DMS 273 treated with DMSO at 0.1 percent for 48 hours (cell line): ENCODE measurements around the gene CABP4.
"Not testable (repeated sequence)": the region's sequence is repeated elsewhere in the genome, so short reads cannot be mapped to it uniquely, and the experiment has no call there.

Experiments
- DNase-seq: peaks from one replicate; lab custom pipeline; 2025; lab: John Stamatoyannopoulos, UW

Gene CABP4

GRCh38 chr11:67453816-67454732 is 1.1 kb upstream of the CABP4 start:
- no peak for DNase-seq

- DNase-seq = no peak
Measured at GRCh38 chr11:67456068-67456705, 1.0 kb downstream of the CABP4 start.

GRCh38 chr11:67457453-67457852 is 2.3 kb downstream of the CABP4 start:
- no peak for DNase-seq

- no peak for DNase-seq
Measured at GRCh38 chr11:67458266-67458665, 3.1 kb downstream of the CABP4 start.

GRCh38 chr11:67463186-67463585 is 8.0 kb downstream of the CABP4 start:
- DNase-seq = no peak

GRCh38 chr11:67463680-67464410 is 8.7 kb downstream of the CABP4 start:
- DNase-seq = no peak

- DNase-seq = no peak
Measured at GRCh38 chr11:67464411-67465188, 9.4 kb downstream of the CABP4 start.

GRCh38 chr11:67465189-67465510 is 10.0 kb downstream of the CABP4 start:
- DNase-seq = no peak

- DNase-seq = not testable (repeated sequence)
Measured at GRCh38 chr11:67465530-67465929, 10.4 kb downstream of the CABP4 start.

- DNase-seq = no peak
Measured at GRCh38 chr11:67466367-67466766, 11.2 kb downstream of the CABP4 start.

GRCh38 chr11:67466962-67467771 is 12.0 kb downstream of the CABP4 start:
- DNase-seq = no peak

GRCh38 chr11:67468056-67468455 is 12.9 kb downstream of the CABP4 start:
- DNase-seq = no peak

- no peak for DNase-seq
Measured at GRCh38 chr11:67468456-67468758, 13.3 kb downstream of the CABP4 start.

GRCh38 chr11:67468759-67469507 is 13.8 kb downstream of the CABP4 start, which contains the start of gene TMEM134:
Gene TMEM134 (minus strand): TSS chr11:67469251. CDS start chr11:67469192, 59 bp downstream.
- peak; percentile 39 for DNase-seq

GRCh38 chr11:67469508-67469811 is 14.3 kb downstream of the CABP4 start:
- DNase-seq = no peak

GRCh38 chr11:67470337-67471002 is 15.3 kb downstream of the CABP4 start:
- DNase-seq = no peak

- no peak for DNase-seq
Measured at GRCh38 chr11:67472882-67473281, 17.7 kb downstream of the CABP4 start.

- DNase-seq = not testable (repeated sequence)
Measured at GRCh38 chr11:67476692-67477091, 21.5 kb downstream of the CABP4 start.

- DNase-seq = not testable (repeated sequence)
Measured at GRCh38 chr11:67477344-67478050, 22.3 kb downstream of the CABP4 start.
